ENCODE data around the gene RAX. TPM values are rescaled to one million over a fixed set of nuclear protein-coding genes. Genes with fewer than 3 reads are reported as not detected.

The RAX gene
- total and polyA plus RNA-seq, 2 of the 4 experiments (the other 2 are of a cell fraction): not detected

GRCh38 chr18:59265974-59266369 is 7.3 kb downstream of the RAX start:
- no peak for DNase-seq
- no peak overlapping the region for H2BK15ac ChIP-seq (ENCODE audit: low read depth, low read length)
- H3K27ac ChIP-seq (ENCODE audit: insufficient read depth, low read length): no peak overlapping the region
- no peak overlapping the region for H4K5ac ChIP-seq (ENCODE audit: low read depth, low read length)
- H3K4me2 ChIP-seq (ENCODE audit: low read depth, low read length): no peak overlapping the region
- peaks cover 2% of the 10 kb centered on the region; the same call in 1 of the 2 replicates for H4K20me1 ChIP-seq (ENCODE audit: insufficient read depth, low read length)
- no peaks in the 10 kb centered on the region for H3K4me1 ChIP-seq (ENCODE audit: control insufficient read depth, insufficient read depth, low read length)
- no peak overlapping the region for H2AK9ac ChIP-seq (replicated peaks; ENCODE audit: low read depth, low read length, poor library complexity)
- BruUV-seq (replicated peaks): no TSS peak
- H3K4ac ChIP-seq (ENCODE audit: low read depth, low read length): no peak overlapping the region
- POLR2A ChIA-PET (ENCODE audit: unreplicated experiment): no interaction called here
- no peak overlapping the region for H3K18ac ChIP-seq (ENCODE audit: low read depth, low read length)
- 0% methylated on average over 1 of the region's 12 CpGs; no CpG with 5 or more reads in 1 of the 2 experiments for WGBS, 2 experiments (ENCODE audit: extremely low coverage in 2 of 2, insufficient read length in 1 of 2)
- H3K9me3 ChIP-seq (ENCODE audit: control insufficient read depth, insufficient read depth, low read length): peaks cover 18% of the 10 kb centered on the region; the same call in 1 of the 2 replicates
- intact Hi-C loops (cut with micrococcal nuclease): no loop called here
- no peak for ATAC-seq (ENCODE audit: low read depth)
- dilution Hi-C loops (cut with HindIII; ENCODE audit: low sequenced_read_pairs, unreplicated experiment): no loop called here
- no peak overlapping the region for H3K23ac ChIP-seq (ENCODE audit: low read depth, low read length)
- H3K9me1 ChIP-seq (ENCODE audit: insufficient read depth, low read length): no peaks in the 10 kb centered on the region
- H3K14ac ChIP-seq (replicated peaks; ENCODE audit: low read depth, low read length): no peak overlapping the region
- H2BK120ac ChIP-seq (ENCODE audit: low read depth, low read length): no peak overlapping the region
- in situ Hi-C loops (cut with MboI; ENCODE audit: low sequenced_read_pairs): no loop called here
- H2AK5ac ChIP-seq (ENCODE audit: low read depth, low read length): no peak overlapping the region
- H2BK5ac ChIP-seq (ENCODE audit: low read depth, low read length, poor library complexity, severe bottlenecking): no peak overlapping the region
- no peaks in the 10 kb centered on the region for H3K36me3 ChIP-seq (ENCODE audit: control insufficient read depth, insufficient read depth, low read length)
- H3K79me1 ChIP-seq (ENCODE audit: low read depth in 1 of 2, low read length in 2 of 2): no peaks in the 10 kb centered on the region
- H3K9ac ChIP-seq (ENCODE audit: low read depth, low read length): no peak overlapping the region
- no peak overlapping the region for H2AFZ ChIP-seq (replicated peaks; ENCODE audit: low read length, poor library complexity)
- no peak overlapping the region for H3K56ac ChIP-seq (ENCODE audit: extremely low read depth, insufficient read depth, low read length)
- CTCF ChIA-PET: no interaction called here
- H3K4me3 ChIP-seq (ENCODE audit: insufficient read depth, low read depth, low read length): no peak overlapping the region
- no peak overlapping the region for H2BK20ac ChIP-seq (ENCODE audit: low read depth, low read length)
- H3K27me3 ChIP-seq (ENCODE audit: control insufficient read depth, insufficient read depth, low read length): peaks cover 79% of the 10 kb centered on the region
- H4K91ac ChIP-seq (ENCODE audit: insufficient read depth, low read depth, low read length): no peak overlapping the region
- no peak overlapping the region for H4K8ac ChIP-seq (ENCODE audit: low read depth in 2 of 2, low read length in 2 of 2)
- TF ChIP-seq CHD1 (IDR thresholded peaks at IDR 0.05; ENCODE audit: low read depth, low read length) (no peak), RFX5 (IDR thresholded peaks at IDR 0.05; ENCODE audit: low read depth, low read length) (no peak), CEBPB (IDR thresholded peaks at IDR 0.05; ENCODE audit: low read depth, low read length) (no peak), ELK1 (IDR thresholded peaks at IDR 0.05; ENCODE audit: borderline replicate concordance, low read depth, low read length) (no peak), POLR2A (IDR thresholded peaks at IDR 0.05; ENCODE audit: low read depth, low read length) (no peak), MAZ (IDR thresholded peaks at IDR 0.05; ENCODE audit: borderline replicate concordance, low read depth, low read length) (no peak), BHLHE40 (IDR thresholded peaks at IDR 0.05; ENCODE audit: low read depth, low read length) (no peak), FOS (IDR thresholded peaks at IDR 0.05; ENCODE audit: low read depth, low read length) (no peak), SMC3 (IDR thresholded peaks at IDR 0.05; ENCODE audit: low read depth, low read length) (no peak), MXI1 (IDR thresholded peaks at IDR 0.05; ENCODE audit: borderline replicate concordance, low read depth, low read length) (no peak), RCOR1 (IDR thresholded peaks at IDR 0.05; ENCODE audit: insufficient replicate concordance, low read length) (no peak)

Measured in IMR-90 (cell line).